GM23338 (cell line): Measurements from ENCODE around the gene ENTREP3. TPM values are rescaled to one million over a fixed set of nuclear protein-coding genes. Genes with fewer than 3 reads are reported as not detected.

ENCODE experiments used
- ATAC-seq: fragments of 200-7000 bp; cut with Tn5 transposase; 3 replicates; pipeline ENCODE4 v1.9.1; 2020
- DNase-seq: peaks from one replicate; pipeline ENCODE4 v3.0.0-alpha.2; 2015; ENCODE audit warnings: low spot score
- H2AFZ ChIP-seq: fragments of 200-600 bp; sonication (generic); 2 replicates; pipeline ENCODE4 v1.8.0; 2016; ENCODE audit warnings: antibody characterized with exemption, mild to moderate bottlenecking, moderate library complexity
- H3F3A ChIP-seq: fragments of 200-600 bp; sonication (generic); replicated peaks from 2 replicates; pipeline ENCODE4 v1.8.0; 2017; ENCODE audit warnings: antibody characterized with exemption, mixed run types, low read depth
- H3K27ac ChIP-seq: fragments of 200-600 bp; sonication (generic); 2 replicates; pipeline ENCODE4 v1.6.1; 2016; ENCODE audit warnings: low read depth
- H3K27me3 ChIP-seq: fragments of 200-600 bp; sonication (generic); 2 replicates; pipeline ENCODE4 v1.8.0; 2016; ENCODE audit warnings: mild to moderate bottlenecking, mixed run types, moderate library complexity; ENCODE audit not compliant: insufficient read depth
- H3K36me3 ChIP-seq: fragments of 200-600 bp; sonication (generic); 2 replicates; pipeline ENCODE4 v1.8.0; 2016; ENCODE audit warnings: mild to moderate bottlenecking; ENCODE audit not compliant: insufficient read depth
- H3K4me1 ChIP-seq: fragments of 200-600 bp; sonication (generic); 2 replicates; pipeline ENCODE4 v1.8.0; 2016; ENCODE audit warnings: mild to moderate bottlenecking, moderate library complexity; ENCODE audit not compliant: insufficient read depth
- H3K4me2 ChIP-seq: fragments of 200-600 bp; sonication (generic); 2 replicates; pipeline ENCODE4 v1.7.1; 2017; ENCODE audit warnings: mixed run types
- H3K4me3 ChIP-seq: fragments of 200-600 bp; sonication (generic); 2 replicates; pipeline ENCODE4 v1.6.1; 2016; ENCODE audit warnings: mixed run types
- H3K79me2 ChIP-seq: fragments of 200-600 bp; sonication (generic); replicated peaks from 2 replicates; pipeline ENCODE4 v1.8.0; 2017; ENCODE audit warnings: mild to moderate bottlenecking; ENCODE audit not compliant: insufficient read depth
- H3K9me2 ChIP-seq: fragments of 200-600 bp; sonication (generic); 2 replicates; pipeline ENCODE4 v1.8.0; 2017; ENCODE audit not compliant: insufficient read depth
- H4K20me1 ChIP-seq: fragments of 200-600 bp; sonication (generic); replicated peaks from 2 replicates; pipeline ENCODE4 v1.8.0; 2017; ENCODE audit warnings: mild to moderate bottlenecking; ENCODE audit not compliant: insufficient read depth
- H3K27ac Mint-ChIP-seq: 2 replicates; pipeline ENCODE4 v1.8.0; 2020; ENCODE audit warnings: inconsistent platforms, mild to moderate bottlenecking, moderate library complexity, mixed read lengths
- H3K27me3 Mint-ChIP-seq: 3 replicates; pipeline ENCODE4 v1.8.0; 2022; ENCODE audit warnings: low read depth, mild to moderate bottlenecking, moderate library complexity, mixed read lengths, inconsistent platforms; ENCODE audit not compliant: insufficient read depth, poor library complexity
- H3K36me3 Mint-ChIP-seq: 3 replicates; pipeline ENCODE4 v1.8.0; 2021; ENCODE audit warnings: low read depth, mild to moderate bottlenecking, inconsistent platforms, moderate library complexity, mixed read lengths
- H3K4me1 Mint-ChIP-seq: 3 replicates; pipeline ENCODE4 v1.8.0; 2020; ENCODE audit warnings: mild to moderate bottlenecking, inconsistent platforms, mixed read lengths
- H3K4me3 Mint-ChIP-seq: 3 replicates; pipeline ENCODE4 v1.8.0; 2021; ENCODE audit warnings: moderate library complexity, mild to moderate bottlenecking, inconsistent platforms, mixed read lengths
- H3K9me3 Mint-ChIP-seq: 3 replicates; pipeline ENCODE4 v1.8.0; 2020; ENCODE audit warnings: moderate library complexity, mild to moderate bottlenecking, inconsistent platforms, mixed read lengths
- CREB1 ChIP-seq: fragments of 250-450 bp; sonication (Bioruptor Pico); IDR thresholded peaks from 2 replicates; pipeline ENCODE4 v1.5.0; 2020; ENCODE audit warnings: low read depth, mild to moderate bottlenecking, moderate library complexity
- EZH2 ChIP-seq: fragments of 200-600 bp; sonication (generic); IDR thresholded peaks from one replicate; pipeline ENCODE4 v1.8.0; 2017; ENCODE audit warnings: antibody characterized with exemption, mild to moderate bottlenecking, low read depth; ENCODE audit not compliant: unreplicated experiment
- EZH2phosphoT487 ChIP-seq: fragments of 200-600 bp; sonication (generic); IDR thresholded peaks from one replicate; pipeline ENCODE4 v1.8.1; 2018; ENCODE audit warnings: antibody characterized with exemption; ENCODE audit not compliant: unreplicated experiment
- JUNB ChIP-seq: IDR thresholded peaks from one replicate; pipeline ENCODE4 v1.6.1; 2016; ENCODE audit warnings: antibody characterized with exemption; ENCODE audit not compliant: unreplicated experiment
- NANOG ChIP-seq: IDR thresholded peaks from 2 replicates; pipeline ENCODE4 v1.6.1; 2016; ENCODE audit warnings: antibody characterized with exemption, borderline replicate concordance
- POLR2AphosphoS5 ChIP-seq: IDR thresholded peaks from 2 replicates; pipeline ENCODE4 v1.6.1; 2016; ENCODE audit warnings: antibody characterized with exemption, low read depth
- STAT1 ChIP-seq: IDR thresholded peaks from one replicate; pipeline ENCODE4 v1.6.1; 2016; ENCODE audit warnings: antibody characterized with exemption; ENCODE audit not compliant: unreplicated experiment
- ZNF114 ChIP-seq: fragments of 250-450 bp; sonication (Bioruptor Pico); IDR thresholded peaks from 2 replicates; pipeline ENCODE4 v1.5.0; 2020; ENCODE audit warnings: mild to moderate bottlenecking, moderate library complexity
- ZNF331 ChIP-seq: fragments of 250-450 bp; sonication (Bioruptor Pico); IDR thresholded peaks from 2 replicates; pipeline ENCODE4 v1.5.0; 2020; ENCODE audit warnings: low read depth, mild to moderate bottlenecking, moderate library complexity
- polyA plus RNA-seq: library from polyadenylated mRNA; unstranded; fragments of >200 nt; fragmentation: Nextera tagmentation; extraction: Ambion mirVana; gene quantifications from 2 replicates; pipeline ENCODE4 v1.2.1, GENCODE V29; 2016
- total RNA-seq: library from RNA; depleted of rRNA; stranded (reverse); fragments of >200 nt; shearing (Covaris generic); gene quantifications from 2 replicates; pipeline ENCODE4 v1.2.3, GENCODE V29; 2014
- TF ChIP-seq, protein P1 (sequence below), 2 experiments: fragments of 200-600 bp in 1 of 2; sonication (generic) in 1 of 2; conservative IDR thresholded peaks; 2 replicates each; pipeline versions ENCODE4 v1.5.1 to v1.6.1; 2016 to 2017; ENCODE audit warnings: antibody characterized with exemption in 2 of 2, low read depth in 2 of 2, mild to moderate bottlenecking in 2 of 2, moderate library complexity in 1 of 2
- TF ChIP-seq, protein P2 (sequence below): IDR thresholded peaks from 2 replicates; pipeline ENCODE4 v1.6.1; 2016; ENCODE audit warnings: antibody characterized with exemption
- TF ChIP-seq, protein P3 (sequence below): IDR thresholded peaks from one replicate; pipeline ENCODE4 v1.6.1; 2018; ENCODE audit warnings: antibody characterized with exemption; ENCODE audit not compliant: unreplicated experiment
- TF ChIP-seq, protein P4 (sequence below): fragments of 250-450 bp; sonication (Bioruptor Pico); IDR thresholded peaks from 2 replicates; pipeline ENCODE4 v1.5.0; 2020; ENCODE audit warnings: mild to moderate bottlenecking, moderate library complexity

ENTREP3 gene
- total and polyA plus RNA-seq, 2 experiments from 2014 or later, result 18.6 to 46.3 TPM

DNA sequence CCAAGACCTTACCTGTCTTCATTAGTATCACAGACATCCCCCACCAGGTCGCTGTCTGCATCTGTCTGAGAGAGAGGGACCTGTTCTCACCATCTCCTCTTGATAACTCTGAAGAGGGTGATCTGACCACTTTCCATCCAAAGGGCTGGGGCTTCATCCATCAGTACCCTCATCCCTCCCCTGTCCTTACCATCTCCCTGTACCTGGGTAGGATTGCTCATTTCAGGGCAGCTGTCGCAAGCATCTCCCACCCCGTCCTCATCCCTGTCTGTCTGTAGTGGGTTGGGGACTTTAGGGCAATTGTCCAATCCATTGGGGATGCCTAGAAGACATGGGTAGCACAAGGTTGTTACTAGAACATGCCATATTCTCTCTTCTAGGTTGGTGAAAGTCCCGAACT, 55.5 kb downstream of the ENTREP3 start:
- no peak overlapping the region for H3K27ac ChIP-seq
- no peak overlapping the region for H3K4me2 ChIP-seq
- no peak for TF ChIP-seq EZH2phosphoT487
- no peak for TF ChIP-seq ZNF331 (CRISPR knock-in tag)
- TF ChIP-seq JUNB, result no peak
- TF ChIP-seq STAT1, result no peak
- no peak for TF ChIP-seq EZH2
- TF ChIP-seq, protein P1, sequence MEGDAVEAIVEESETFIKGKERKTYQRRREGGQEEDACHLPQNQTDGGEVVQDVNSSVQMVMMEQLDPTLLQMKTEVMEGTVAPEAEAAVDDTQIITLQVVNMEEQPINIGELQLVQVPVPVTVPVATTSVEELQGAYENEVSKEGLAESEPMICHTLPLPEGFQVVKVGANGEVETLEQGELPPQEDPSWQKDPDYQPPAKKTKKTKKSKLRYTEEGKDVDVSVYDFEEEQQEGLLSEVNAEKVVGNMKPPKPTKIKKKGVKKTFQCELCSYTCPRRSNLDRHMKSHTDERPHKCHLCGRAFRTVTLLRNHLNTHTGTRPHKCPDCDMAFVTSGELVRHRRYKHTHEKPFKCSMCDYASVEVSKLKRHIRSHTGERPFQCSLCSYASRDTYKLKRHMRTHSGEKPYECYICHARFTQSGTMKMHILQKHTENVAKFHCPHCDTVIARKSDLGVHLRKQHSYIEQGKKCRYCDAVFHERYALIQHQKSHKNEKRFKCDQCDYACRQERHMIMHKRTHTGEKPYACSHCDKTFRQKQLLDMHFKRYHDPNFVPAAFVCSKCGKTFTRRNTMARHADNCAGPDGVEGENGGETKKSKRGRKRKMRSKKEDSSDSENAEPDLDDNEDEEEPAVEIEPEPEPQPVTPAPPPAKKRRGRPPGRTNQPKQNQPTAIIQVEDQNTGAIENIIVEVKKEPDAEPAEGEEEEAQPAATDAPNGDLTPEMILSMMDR (conservative IDR thresholded peaks at IDR 0.05; ENCODE audit: low read depth in 2 of 2), result no peak
- TF ChIP-seq, protein P2, sequence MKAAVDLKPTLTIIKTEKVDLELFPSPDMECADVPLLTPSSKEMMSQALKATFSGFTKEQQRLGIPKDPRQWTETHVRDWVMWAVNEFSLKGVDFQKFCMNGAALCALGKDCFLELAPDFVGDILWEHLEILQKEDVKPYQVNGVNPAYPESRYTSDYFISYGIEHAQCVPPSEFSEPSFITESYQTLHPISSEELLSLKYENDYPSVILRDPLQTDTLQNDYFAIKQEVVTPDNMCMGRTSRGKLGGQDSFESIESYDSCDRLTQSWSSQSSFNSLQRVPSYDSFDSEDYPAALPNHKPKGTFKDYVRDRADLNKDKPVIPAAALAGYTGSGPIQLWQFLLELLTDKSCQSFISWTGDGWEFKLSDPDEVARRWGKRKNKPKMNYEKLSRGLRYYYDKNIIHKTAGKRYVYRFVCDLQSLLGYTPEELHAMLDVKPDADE, result no peak
- no peak for TF ChIP-seq ZNF114 (CRISPR knock-in tag)
- TF ChIP-seq, protein P3, sequence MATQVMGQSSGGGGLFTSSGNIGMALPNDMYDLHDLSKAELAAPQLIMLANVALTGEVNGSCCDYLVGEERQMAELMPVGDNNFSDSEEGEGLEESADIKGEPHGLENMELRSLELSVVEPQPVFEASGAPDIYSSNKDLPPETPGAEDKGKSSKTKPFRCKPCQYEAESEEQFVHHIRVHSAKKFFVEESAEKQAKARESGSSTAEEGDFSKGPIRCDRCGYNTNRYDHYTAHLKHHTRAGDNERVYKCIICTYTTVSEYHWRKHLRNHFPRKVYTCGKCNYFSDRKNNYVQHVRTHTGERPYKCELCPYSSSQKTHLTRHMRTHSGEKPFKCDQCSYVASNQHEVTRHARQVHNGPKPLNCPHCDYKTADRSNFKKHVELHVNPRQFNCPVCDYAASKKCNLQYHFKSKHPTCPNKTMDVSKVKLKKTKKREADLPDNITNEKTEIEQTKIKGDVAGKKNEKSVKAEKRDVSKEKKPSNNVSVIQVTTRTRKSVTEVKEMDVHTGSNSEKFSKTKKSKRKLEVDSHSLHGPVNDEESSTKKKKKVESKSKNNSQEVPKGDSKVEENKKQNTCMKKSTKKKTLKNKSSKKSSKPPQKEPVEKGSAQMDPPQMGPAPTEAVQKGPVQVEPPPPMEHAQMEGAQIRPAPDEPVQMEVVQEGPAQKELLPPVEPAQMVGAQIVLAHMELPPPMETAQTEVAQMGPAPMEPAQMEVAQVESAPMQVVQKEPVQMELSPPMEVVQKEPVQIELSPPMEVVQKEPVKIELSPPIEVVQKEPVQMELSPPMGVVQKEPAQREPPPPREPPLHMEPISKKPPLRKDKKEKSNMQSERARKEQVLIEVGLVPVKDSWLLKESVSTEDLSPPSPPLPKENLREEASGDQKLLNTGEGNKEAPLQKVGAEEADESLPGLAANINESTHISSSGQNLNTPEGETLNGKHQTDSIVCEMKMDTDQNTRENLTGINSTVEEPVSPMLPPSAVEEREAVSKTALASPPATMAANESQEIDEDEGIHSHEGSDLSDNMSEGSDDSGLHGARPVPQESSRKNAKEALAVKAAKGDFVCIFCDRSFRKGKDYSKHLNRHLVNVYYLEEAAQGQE, result no peak
- TF ChIP-seq, protein P4, sequence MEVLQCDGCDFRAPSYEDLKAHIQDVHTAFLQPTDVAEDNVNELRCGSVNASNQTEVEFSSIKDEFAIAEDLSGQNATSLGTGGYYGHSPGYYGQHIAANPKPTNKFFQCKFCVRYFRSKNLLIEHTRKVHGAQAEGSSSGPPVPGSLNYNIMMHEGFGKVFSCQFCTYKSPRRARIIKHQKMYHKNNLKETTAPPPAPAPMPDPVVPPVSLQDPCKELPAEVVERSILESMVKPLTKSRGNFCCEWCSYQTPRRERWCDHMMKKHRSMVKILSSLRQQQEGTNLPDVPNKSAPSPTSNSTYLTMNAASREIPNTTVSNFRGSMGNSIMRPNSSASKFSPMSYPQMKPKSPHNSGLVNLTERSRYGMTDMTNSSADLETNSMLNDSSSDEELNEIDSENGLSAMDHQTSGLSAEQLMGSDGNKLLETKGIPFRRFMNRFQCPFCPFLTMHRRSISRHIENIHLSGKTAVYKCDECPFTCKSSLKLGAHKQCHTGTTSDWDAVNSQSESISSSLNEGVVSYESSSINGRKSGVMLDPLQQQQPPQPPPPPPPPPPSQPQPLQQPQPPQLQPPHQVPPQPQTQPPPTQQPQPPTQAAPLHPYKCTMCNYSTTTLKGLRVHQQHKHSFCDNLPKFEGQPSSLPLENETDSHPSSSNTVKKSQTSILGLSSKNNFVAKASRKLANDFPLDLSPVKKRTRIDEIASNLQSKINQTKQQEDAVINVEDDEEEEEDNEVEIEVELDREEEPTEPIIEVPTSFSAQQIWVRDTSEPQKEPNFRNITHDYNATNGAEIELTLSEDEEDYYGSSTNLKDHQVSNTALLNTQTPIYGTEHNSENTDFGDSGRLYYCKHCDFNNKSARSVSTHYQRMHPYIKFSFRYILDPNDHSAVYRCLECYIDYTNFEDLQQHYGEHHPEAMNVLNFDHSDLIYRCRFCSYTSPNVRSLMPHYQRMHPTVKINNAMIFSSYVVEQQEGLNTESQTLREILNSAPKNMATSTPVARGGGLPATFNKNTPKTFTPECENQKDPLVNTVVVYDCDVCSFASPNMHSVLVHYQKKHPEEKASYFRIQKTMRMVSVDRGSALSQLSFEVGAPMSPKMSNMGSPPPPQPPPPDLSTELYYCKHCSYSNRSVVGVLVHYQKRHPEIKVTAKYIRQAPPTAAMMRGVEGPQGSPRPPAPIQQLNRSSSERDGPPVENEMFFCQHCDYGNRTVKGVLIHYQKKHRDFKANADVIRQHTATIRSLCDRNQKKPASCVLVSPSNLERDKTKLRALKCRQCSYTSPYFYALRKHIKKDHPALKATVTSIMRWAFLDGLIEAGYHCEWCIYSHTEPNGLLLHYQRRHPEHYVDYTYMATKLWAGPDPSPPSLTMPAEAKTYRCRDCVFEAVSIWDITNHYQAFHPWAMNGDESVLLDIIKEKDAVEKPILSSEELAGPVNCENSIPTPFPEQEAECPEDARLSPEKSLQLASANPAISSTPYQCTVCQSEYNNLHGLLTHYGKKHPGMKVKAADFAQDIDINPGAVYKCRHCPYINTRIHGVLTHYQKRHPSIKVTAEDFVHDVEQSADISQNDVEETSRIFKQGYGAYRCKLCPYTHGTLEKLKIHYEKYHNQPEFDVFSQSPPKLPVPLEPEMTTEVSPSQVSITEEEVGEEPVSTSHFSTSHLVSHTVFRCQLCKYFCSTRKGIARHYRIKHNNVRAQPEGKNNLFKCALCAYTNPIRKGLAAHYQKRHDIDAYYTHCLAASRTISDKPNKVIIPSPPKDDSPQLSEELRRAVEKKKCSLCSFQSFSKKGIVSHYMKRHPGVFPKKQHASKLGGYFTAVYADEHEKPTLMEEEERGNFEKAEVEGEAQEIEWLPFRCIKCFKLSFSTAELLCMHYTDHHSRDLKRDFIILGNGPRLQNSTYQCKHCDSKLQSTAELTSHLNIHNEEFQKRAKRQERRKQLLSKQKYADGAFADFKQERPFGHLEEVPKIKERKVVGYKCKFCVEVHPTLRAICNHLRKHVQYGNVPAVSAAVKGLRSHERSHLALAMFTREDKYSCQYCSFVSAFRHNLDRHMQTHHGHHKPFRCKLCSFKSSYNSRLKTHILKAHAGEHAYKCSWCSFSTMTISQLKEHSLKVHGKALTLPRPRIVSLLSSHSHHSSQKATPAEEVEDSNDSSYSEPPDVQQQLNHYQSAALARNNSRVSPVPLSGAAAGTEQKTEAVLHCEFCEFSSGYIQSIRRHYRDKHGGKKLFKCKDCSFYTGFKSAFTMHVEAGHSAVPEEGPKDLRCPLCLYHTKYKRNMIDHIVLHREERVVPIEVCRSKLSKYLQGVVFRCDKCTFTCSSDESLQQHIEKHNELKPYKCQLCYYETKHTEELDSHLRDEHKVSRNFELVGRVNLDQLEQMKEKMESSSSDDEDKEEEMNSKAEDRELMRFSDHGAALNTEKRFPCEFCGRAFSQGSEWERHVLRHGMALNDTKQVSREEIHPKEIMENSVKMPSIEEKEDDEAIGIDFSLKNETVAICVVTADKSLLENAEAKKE (CRISPR knock-in tag), result no peak
- no peak; the same call in 1 of the 2 replicates for TF ChIP-seq POLR2AphosphoS5
- no peak for TF ChIP-seq CREB1 (CRISPR knock-in tag)
- no peak for TF ChIP-seq NANOG
- peaks cover 29% of the 10 kb centered on the region for H3K79me2 ChIP-seq
- Mint-ChIP-seq H3K36me3 (peaks cover 94% of the 10 kb centered on the region), H3K4me1 (peaks cover 27% of the 10 kb centered on the region), H3K27me3 (peaks cover 51% of the 10 kb centered on the region), H3K4me3 (no peak overlapping the region; the same call in 2 of the 3 replicates), H3K27ac (no peak overlapping the region), H3K9me3 (no peaks in the 10 kb centered on the region)
- H3K4me1 ChIP-seq, result peaks cover 14% of the 10 kb centered on the region
- H3K4me3 ChIP-seq, result no peak overlapping the region
- H3K27me3 ChIP-seq, result no peaks in the 10 kb centered on the region
- H3F3A ChIP-seq, result peaks cover 58% of the 10 kb centered on the region
- peaks cover 39% of the 10 kb centered on the region for H4K20me1 ChIP-seq
- DNase-seq, result no peak
- no peaks in the 10 kb centered on the region for H3K9me2 ChIP-seq
- no peak overlapping the region for H2AFZ ChIP-seq
- ATAC-seq, result no peak
- H3K36me3 ChIP-seq, result peaks cover 52% of the 10 kb centered on the region
